WTC11 (cell line): ENCODE data around the gene PRF1.

Experiments
- NR2C2 ChIP-seq: sonication (generic); formaldehyde crosslinking; IDR thresholded peaks from 2 replicates; pipeline ENCODE4 v1.8.0; 2022; ENCODE audit warnings: mild to moderate bottlenecking, missing genetic modification reagents
- SP1 ChIP-seq: sonication (generic); formaldehyde crosslinking; conservative IDR thresholded peaks from 2 replicates; pipeline ENCODE4 v1.8.1; 2022; ENCODE audit warnings: missing genetic modification reagents
- TEAD4 ChIP-seq: sonication (generic); formaldehyde crosslinking; IDR thresholded peaks from 2 replicates; pipeline ENCODE4 v1.8.0; 2022; ENCODE audit warnings: mild to moderate bottlenecking, missing genetic modification reagents
- ZNF263 ChIP-seq: sonication (generic); formaldehyde crosslinking; IDR thresholded peaks from 2 replicates; pipeline ENCODE4 v1.8.1; 2022; ENCODE audit warnings: low read depth, mild to moderate bottlenecking, moderate library complexity, missing genetic modification reagents
- TF ChIP-seq, protein P1 (sequence below): fragments of 200-600 bp; IDR thresholded peaks from 2 replicates; pipeline ENCODE4 v1.8.0; 2022; ENCODE audit warnings: antibody characterized with exemption
- TF ChIP-seq, protein P2 (sequence below): sonication (generic); formaldehyde crosslinking; IDR thresholded peaks from 2 replicates; pipeline ENCODE4 v1.8.1; 2022; ENCODE audit warnings: mild to moderate bottlenecking, moderate library complexity, missing genetic modification reagents

DNA sequence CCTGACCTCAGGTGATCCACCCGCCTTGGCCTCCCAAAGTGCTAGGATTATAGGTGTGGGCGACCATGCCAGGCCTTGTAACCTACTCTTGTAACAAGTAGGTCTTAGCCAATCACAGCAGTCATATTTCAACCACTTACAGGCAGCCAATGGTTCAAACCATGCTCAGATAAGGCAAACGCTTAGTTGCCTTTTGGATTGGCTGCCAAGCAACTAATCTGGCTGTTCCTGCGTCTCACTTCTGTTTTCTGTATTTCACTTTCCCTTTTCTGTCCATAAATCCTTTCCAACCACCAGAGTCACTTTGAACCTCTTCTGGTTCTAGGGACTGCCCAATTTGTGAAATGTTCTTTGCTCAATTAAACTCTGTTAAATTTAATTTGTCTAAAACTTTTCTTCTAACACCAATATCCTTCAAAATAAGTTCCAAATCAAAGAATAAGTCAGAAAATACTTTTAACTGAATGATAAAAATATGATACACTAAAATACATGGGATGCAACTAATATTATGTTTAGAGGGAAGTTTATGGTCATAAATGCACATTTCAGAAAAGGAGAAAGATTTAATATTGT, 19.1 kb upstream of the PRF1 start:
- TF ChIP-seq, protein P1, sequence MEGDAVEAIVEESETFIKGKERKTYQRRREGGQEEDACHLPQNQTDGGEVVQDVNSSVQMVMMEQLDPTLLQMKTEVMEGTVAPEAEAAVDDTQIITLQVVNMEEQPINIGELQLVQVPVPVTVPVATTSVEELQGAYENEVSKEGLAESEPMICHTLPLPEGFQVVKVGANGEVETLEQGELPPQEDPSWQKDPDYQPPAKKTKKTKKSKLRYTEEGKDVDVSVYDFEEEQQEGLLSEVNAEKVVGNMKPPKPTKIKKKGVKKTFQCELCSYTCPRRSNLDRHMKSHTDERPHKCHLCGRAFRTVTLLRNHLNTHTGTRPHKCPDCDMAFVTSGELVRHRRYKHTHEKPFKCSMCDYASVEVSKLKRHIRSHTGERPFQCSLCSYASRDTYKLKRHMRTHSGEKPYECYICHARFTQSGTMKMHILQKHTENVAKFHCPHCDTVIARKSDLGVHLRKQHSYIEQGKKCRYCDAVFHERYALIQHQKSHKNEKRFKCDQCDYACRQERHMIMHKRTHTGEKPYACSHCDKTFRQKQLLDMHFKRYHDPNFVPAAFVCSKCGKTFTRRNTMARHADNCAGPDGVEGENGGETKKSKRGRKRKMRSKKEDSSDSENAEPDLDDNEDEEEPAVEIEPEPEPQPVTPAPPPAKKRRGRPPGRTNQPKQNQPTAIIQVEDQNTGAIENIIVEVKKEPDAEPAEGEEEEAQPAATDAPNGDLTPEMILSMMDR, result no peak
- TF ChIP-seq, protein P2, sequence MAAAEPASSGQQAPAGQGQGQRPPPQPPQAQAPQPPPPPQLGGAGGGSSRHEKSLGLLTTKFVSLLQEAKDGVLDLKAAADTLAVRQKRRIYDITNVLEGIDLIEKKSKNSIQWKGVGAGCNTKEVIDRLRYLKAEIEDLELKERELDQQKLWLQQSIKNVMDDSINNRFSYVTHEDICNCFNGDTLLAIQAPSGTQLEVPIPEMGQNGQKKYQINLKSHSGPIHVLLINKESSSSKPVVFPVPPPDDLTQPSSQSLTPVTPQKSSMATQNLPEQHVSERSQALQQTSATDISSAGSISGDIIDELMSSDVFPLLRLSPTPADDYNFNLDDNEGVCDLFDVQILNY, result no peak
- no peak for TF ChIP-seq TEAD4 (CRISPR knock-in tag)
- no peak for TF ChIP-seq NR2C2
- no peak for TF ChIP-seq ZNF263 (CRISPR knock-in tag)
- TF ChIP-seq SP1 (CRISPR knock-in tag), result no peak
